ENCODE data around the gene POLR2H. TPM values are rescaled to one million over a fixed set of nuclear protein-coding genes. Genes with fewer than 3 reads are reported as not detected.

Gene POLR2H
- total RNA-seq, 1 donor from 2014 or later, result 90.5 TPM

GRCh38 chr3:184345317-184346144, 16.0 kb upstream of the POLR2H start:
- peak; percentile 58 for TF ChIP-seq CTCF (IDR thresholded peaks at IDR 0.05; ENCODE audit: unreplicated experiment)
- Mint-ChIP-seq H3K27ac (no peak overlapping the region), H3K4me3 (ENCODE audit: low read depth) (no peak overlapping the region), H3K4me1 (ENCODE audit: low read depth) (peaks cover 15% of the 10 kb centered on the region), H3K27me3 (peaks cover 10% of the 10 kb centered on the region), H3K36me3 (ENCODE audit: insufficient read depth) (peaks cover 12% of the 10 kb centered on the region), H3K9me3 (ENCODE audit: low read depth) (no peaks in the 10 kb centered on the region)
- DNase-seq (ENCODE audit: low spot score, unreplicated experiment), result no peak

GRCh38 chr3:184346480-184347190, 14.9 kb upstream of the POLR2H start:
- DNase-seq (ENCODE audit: low spot score, unreplicated experiment), result no peak
- no peak for TF ChIP-seq CTCF (IDR thresholded peaks at IDR 0.05; ENCODE audit: unreplicated experiment)
- peaks cover 18% of the 10 kb centered on the region for H3K27me3 Mint-ChIP-seq
- peaks cover 16% of the 10 kb centered on the region for H3K36me3 Mint-ChIP-seq (ENCODE audit: insufficient read depth)
- no peak overlapping the region for H3K27ac Mint-ChIP-seq
- H3K9me3 Mint-ChIP-seq (ENCODE audit: low read depth), result no peaks in the 10 kb centered on the region
- peaks cover 21% of the 10 kb centered on the region for H3K4me1 Mint-ChIP-seq (ENCODE audit: low read depth)
- no peak overlapping the region for H3K4me3 Mint-ChIP-seq (ENCODE audit: low read depth)

GRCh38 chr3:184347321-184348056, 14.0 kb upstream of the POLR2H start:
- Mint-ChIP-seq H3K4me1 (ENCODE audit: low read depth) (peaks cover 25% of the 10 kb centered on the region), H3K9me3 (ENCODE audit: low read depth) (no peaks in the 10 kb centered on the region), H3K4me3 (ENCODE audit: low read depth) (no peak overlapping the region), H3K27ac (no peak overlapping the region), H3K36me3 (ENCODE audit: insufficient read depth) (peaks cover 21% of the 10 kb centered on the region), H3K27me3 (peaks cover 25% of the 10 kb centered on the region)
- no peak for TF ChIP-seq CTCF (IDR thresholded peaks at IDR 0.05; ENCODE audit: unreplicated experiment)
- no peak for DNase-seq (ENCODE audit: low spot score, unreplicated experiment)

GRCh38 chr3:184348057-184348382, 13.5 kb upstream of the POLR2H start:
- H3K9me3 Mint-ChIP-seq (ENCODE audit: low read depth), result no peaks in the 10 kb centered on the region
- H3K36me3 Mint-ChIP-seq (ENCODE audit: insufficient read depth), result peaks cover 18% of the 10 kb centered on the region
- H3K4me1 Mint-ChIP-seq (ENCODE audit: low read depth), result peaks cover 25% of the 10 kb centered on the region
- no peak for DNase-seq (ENCODE audit: low spot score, unreplicated experiment)
- H3K27me3 Mint-ChIP-seq, result peaks cover 26% of the 10 kb centered on the region
- H3K4me3 Mint-ChIP-seq (ENCODE audit: low read depth), result no peak overlapping the region
- TF ChIP-seq CTCF (IDR thresholded peaks at IDR 0.05; ENCODE audit: unreplicated experiment), result no peak
- H3K27ac Mint-ChIP-seq, result no peak overlapping the region

Measured in progenitor cell of endocrine pancreas (in vitro differentiated cells).